ENCODE results near the gene RTKN. TPM values are rescaled to one million over a fixed set of nuclear protein-coding genes. Genes with fewer than 3 reads are reported as not detected.

RTKN gene
- total and polyA plus RNA-seq, 2 of the 13 experiments (the other 11 are each of a cell fraction or from before 2014, with no cell fraction given): 159 to 166 TPM

DNA sequence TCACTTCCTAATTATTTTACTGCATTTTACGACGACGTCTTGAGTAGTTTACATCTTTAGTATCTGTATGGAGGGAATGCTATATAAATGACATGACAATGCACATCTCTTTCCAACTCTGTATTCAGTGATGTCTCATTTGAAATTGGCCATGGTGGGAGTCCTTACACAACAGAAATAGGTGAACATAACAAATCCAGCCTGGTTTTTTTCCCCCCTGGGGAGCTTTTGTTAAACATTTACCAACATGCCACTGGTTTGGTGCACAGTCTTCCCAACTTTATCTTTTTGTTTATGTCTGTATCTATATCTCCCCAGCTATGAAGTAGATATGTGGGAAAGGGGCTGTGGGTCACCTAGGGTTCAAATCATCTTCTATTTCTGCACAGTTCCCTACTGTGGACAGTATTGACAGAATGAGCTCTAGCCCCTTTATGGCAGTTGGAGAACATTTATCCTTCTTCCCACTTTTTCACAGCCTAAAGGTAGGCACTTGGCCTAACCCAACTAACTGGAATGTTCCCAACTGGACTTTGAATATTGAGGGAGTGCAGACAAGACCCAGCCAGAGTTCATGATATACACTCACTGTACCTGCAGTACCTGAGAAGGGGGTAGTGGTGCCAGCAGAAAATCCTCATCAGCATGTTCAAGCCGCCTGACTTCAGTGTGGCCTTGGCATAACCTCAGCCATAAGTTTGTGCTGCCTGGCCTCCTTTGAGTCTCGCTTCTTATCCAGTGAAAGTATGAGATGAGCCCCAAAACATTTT, 5.7 kb upstream of the RTKN start (continued):
- TF ChIP-seq ZNF737 (CRISPR knock-in tag; IDR thresholded peaks at IDR 0.05; ENCODE audit: borderline replicate concordance): no peak
- TF ChIP-seq SCMH1 (CRISPR knock-in tag; IDR thresholded peaks at IDR 0.05; ENCODE audit: borderline replicate concordance): no peak
- TF ChIP-seq ZFP36L1 (CRISPR knock-in tag; IDR thresholded peaks at IDR 0.05): peak; percentile 57; the same call in 1 of the 2 replicates
- no peak for TF ChIP-seq ZNF773 (CRISPR knock-in tag; IDR thresholded peaks at IDR 0.05; ENCODE audit: borderline replicate concordance)
- no peak for TF ChIP-seq FOXK2 (IDR thresholded peaks at IDR 0.05)
- no peak for TF ChIP-seq SNAI1 (CRISPR knock-in tag; IDR thresholded peaks at IDR 0.05; ENCODE audit: borderline replicate concordance)
- no peak for TF ChIP-seq PCBP2 (optimal IDR thresholded peaks at IDR 0.05; ENCODE audit: low read depth, low read length, poor library complexity, severe bottlenecking)
- no peak for TF ChIP-seq ZNF138 (CRISPR knock-in tag; IDR thresholded peaks at IDR 0.05; ENCODE audit: low read depth)
- TF ChIP-seq EP300 (IDR thresholded peaks at IDR 0.05; ENCODE audit: low read depth in 2 of 2, low read length in 2 of 2): no peak
- TF ChIP-seq EP300 (CRISPR knock-in tag; IDR thresholded peaks at IDR 0.05; ENCODE audit: borderline replicate concordance): 0 out of 2 replicates have a peak, but pooled peaks have one; percentile 11
- TF ChIP-seq PRDM10 (CRISPR knock-in tag; IDR thresholded peaks at IDR 0.05; ENCODE audit: low read depth): peak; percentile 67; the same call in 1 of the 2 replicates
- TF ChIP-seq ZXDC (CRISPR knock-in tag; IDR thresholded peaks at IDR 0.05): no peak
- TF ChIP-seq MAFF (IDR thresholded peaks at IDR 0.05; ENCODE audit: low read depth, low read length): no peak
- TF ChIP-seq TEAD3 (CRISPR knock-in tag; optimal IDR thresholded peaks at IDR 0.05; ENCODE audit: borderline replicate concordance): peak; percentile 83
- TF ChIP-seq GZF1 (CRISPR knock-in tag; IDR thresholded peaks at IDR 0.05): no peak
- TF ChIP-seq NFE2L1 (CRISPR knock-in tag; IDR thresholded peaks at IDR 0.05; ENCODE audit: borderline replicate concordance): no peak
- no peak for TF ChIP-seq HDAC6 (IDR thresholded peaks at IDR 0.05; ENCODE audit: low read depth, low read length)
- peak; percentile 97 for TF ChIP-seq ASH2L (IDR thresholded peaks at IDR 0.05; ENCODE audit: insufficient read length, low read depth, low read length)
- no peak for TF ChIP-seq ZNF274 (CRISPR knock-in tag; IDR thresholded peaks at IDR 0.05)
- no peak for TF ChIP-seq AKAP8 (CRISPR knock-in tag; IDR thresholded peaks at IDR 0.05)
- TF ChIP-seq POLR2G (IDR thresholded peaks at IDR 0.05; ENCODE audit: low read depth, low read length): 0 out of 2 replicates have a peak, but pooled peaks have one; percentile 29
- TF ChIP-seq ZNF605 (CRISPR knock-in tag; IDR thresholded peaks at IDR 0.05): peak; percentile 85
- TF ChIP-seq ZNF30 (CRISPR knock-in tag; IDR thresholded peaks at IDR 0.05): no peak
- TF ChIP-seq NFIB (CRISPR knock-in tag; IDR thresholded peaks at IDR 0.05; ENCODE audit: borderline replicate concordance): no peak
